H9 (cell line): ENCODE data around the gene LZTS3. TPM values are rescaled to one million over a fixed set of nuclear protein-coding genes. Genes with fewer than 3 reads are reported as not detected.
A peak's percentile ranks its signal among the peaks of the same experiment; 100 is the strongest.

ENCODE experiments used
- DNase-seq: peaks from one replicate; pipeline ENCODE4 v3.0.0-alpha.2; 2017
- H2AFZ ChIP-seq: one replicate; pipeline ENCODE4 v1.6.1; 2013; ENCODE audit warnings: mild to moderate bottlenecking, low read length, control low read depth, moderate library complexity
- H2AK5ac ChIP-seq: 2 replicates; pipeline ENCODE4 v1.6.1; 2013; ENCODE audit warnings: low read length, control low read depth, mixed read lengths; ENCODE audit not compliant: insufficient read length
- H2BK120ac ChIP-seq: one replicate; pipeline ENCODE4 v1.6.1; 2013; ENCODE audit warnings: low read depth, mild to moderate bottlenecking, low read length, control low read depth, inconsistent platforms; ENCODE audit not compliant: poor library complexity, severe bottlenecking
- H2BK12ac ChIP-seq: 2 replicates; pipeline ENCODE4 v1.6.1; 2013; ENCODE audit warnings: low read length, control low read depth, mixed read lengths, low read depth; ENCODE audit not compliant: insufficient read length
- H2BK15ac ChIP-seq: 2 replicates; pipeline ENCODE4 v1.6.1; 2013; ENCODE audit warnings: low read depth, low read length, control low read depth
- H2BK20ac ChIP-seq: one replicate; pipeline ENCODE4 v1.6.1; 2013; ENCODE audit warnings: low read depth, mild to moderate bottlenecking, low read length, control low read depth, inconsistent platforms; ENCODE audit not compliant: poor library complexity, severe bottlenecking
- H2BK5ac ChIP-seq: 2 replicates; pipeline ENCODE4 v1.6.1; 2013; ENCODE audit warnings: low read length, control low read depth, mixed read lengths; ENCODE audit not compliant: insufficient read length
- H3K14ac ChIP-seq: 2 replicates; pipeline ENCODE4 v1.6.1; 2013; ENCODE audit warnings: low read length, control low read depth; ENCODE audit not compliant: insufficient read depth
- H3K18ac ChIP-seq: 2 replicates; pipeline ENCODE4 v1.6.1; 2013; ENCODE audit warnings: low read depth, mild to moderate bottlenecking, mixed read lengths, low read length, control low read depth; ENCODE audit not compliant: insufficient read length
- H3K23ac ChIP-seq: 2 replicates; pipeline ENCODE4 v1.6.1; 2013; ENCODE audit warnings: low read length, control low read depth, mixed read lengths, low read depth; ENCODE audit not compliant: insufficient read length
- H3K23me2 ChIP-seq: 2 replicates; pipeline ENCODE4 v1.6.1; 2013; ENCODE audit warnings: low read depth, mild to moderate bottlenecking, mixed read lengths, low read length, control low read depth; ENCODE audit not compliant: insufficient read length, poor library complexity, severe bottlenecking
- H3K27ac ChIP-seq: 2 replicates; pipeline ENCODE4 v1.5.1; 2013; ENCODE audit warnings: low read length, control low read depth, mixed read lengths, low read depth; ENCODE audit not compliant: insufficient read length
- H3K27me3 ChIP-seq: 2 replicates; pipeline ENCODE4 v1.6.1; 2013; ENCODE audit warnings: low read length, control low read depth, inconsistent platforms; ENCODE audit not compliant: insufficient read depth
- H3K4ac ChIP-seq: 2 replicates; pipeline ENCODE4 v1.6.1; 2013; ENCODE audit warnings: low read depth, mild to moderate bottlenecking, control low read depth, inconsistent platforms, low read length, moderate library complexity
- H3K4me1 ChIP-seq: 2 replicates; pipeline ENCODE4 v1.6.1; 2013; ENCODE audit warnings: low read length, control low read depth, inconsistent platforms; ENCODE audit not compliant: insufficient read depth
- H3K4me2 ChIP-seq: 2 replicates; pipeline ENCODE4 v1.6.1; 2013; ENCODE audit warnings: low read length, control low read depth, mixed read lengths; ENCODE audit not compliant: insufficient read length, insufficient read depth
- H3K56ac ChIP-seq: 2 replicates; pipeline ENCODE4 v1.6.1; 2013; ENCODE audit warnings: low read depth, mild to moderate bottlenecking, mixed read lengths, low read length, control low read depth; ENCODE audit not compliant: insufficient read length
- H3K79me1 ChIP-seq: 2 replicates; pipeline ENCODE4 v1.6.1; 2013; ENCODE audit warnings: low read depth, mild to moderate bottlenecking, moderate library complexity, low read length, control low read depth, inconsistent platforms; ENCODE audit not compliant: insufficient read depth, poor library complexity, severe bottlenecking
- H3K79me2 ChIP-seq: 2 replicates; pipeline ENCODE4 v1.6.1; 2013; ENCODE audit warnings: low read length, control low read depth, inconsistent platforms; ENCODE audit not compliant: insufficient read depth
- H3K9ac ChIP-seq: 2 replicates; pipeline ENCODE4 v1.6.1; 2013; ENCODE audit warnings: low read length, control low read depth, mixed read lengths; ENCODE audit not compliant: insufficient read length; ENCODE audit errors: extremely low read depth
- H3K9me3 ChIP-seq: one replicate; pipeline ENCODE4 v1.6.1; 2013; ENCODE audit warnings: low read depth, low read length, inconsistent platforms; ENCODE audit not compliant: control insufficient read depth
- H3T11ph ChIP-seq: one replicate; pipeline ENCODE4 v1.6.1; 2013; ENCODE audit warnings: mild to moderate bottlenecking, low read length, control low read depth, inconsistent platforms
- H4K20me1 ChIP-seq: one replicate; pipeline ENCODE4 v1.6.1; 2013; ENCODE audit not compliant: control insufficient read depth, insufficient read length, insufficient read depth
- H4K5ac ChIP-seq: 2 replicates; pipeline ENCODE4 v1.6.1; 2013; ENCODE audit warnings: low read depth, mild to moderate bottlenecking, mixed read lengths, low read length, control low read depth; ENCODE audit not compliant: insufficient read length
- H4K8ac ChIP-seq: replicated peaks from 2 replicates; pipeline ENCODE4 v1.6.1; 2013; ENCODE audit warnings: low read length, control low read depth, mixed read lengths, low read depth; ENCODE audit not compliant: insufficient read length
- H4K91ac ChIP-seq: 2 replicates; pipeline ENCODE4 v1.6.1; 2013; ENCODE audit warnings: low read depth, mild to moderate bottlenecking, moderate library complexity, mixed read lengths, low read length, control low read depth; ENCODE audit not compliant: insufficient read length
- H3K27ac Mint-ChIP-seq, 3 experiments: 2 replicates in 2 of 3; 3 replicates in 1 of 3; pipeline ENCODE4 v1.8.0; 2020 to 2021; ENCODE audit warnings: mixed read lengths in 3 of 3, mild to moderate bottlenecking in 1 of 3, moderate library complexity in 1 of 3
- H3K27me3 Mint-ChIP-seq: 2 replicates; pipeline ENCODE4 v1.8.0; 2021; ENCODE audit warnings: low read depth, mild to moderate bottlenecking, moderate library complexity, mixed read lengths
- H3K36me3 Mint-ChIP-seq, 3 experiments: 2 replicates in 2 of 3; 3 replicates in 1 of 3; pipeline ENCODE4 v1.8.0; 2020 to 2021; ENCODE audit warnings: low read depth in 3 of 3, mixed read lengths in 3 of 3; ENCODE audit not compliant: insufficient read depth in 1 of 3
- H3K4me1 Mint-ChIP-seq, 2 experiments: 2 replicates each; pipeline ENCODE4 v1.8.0; 2020; ENCODE audit warnings: mixed read lengths in 2 of 2
- H3K4me3 Mint-ChIP-seq, 2 experiments: 2 replicates in 1 of 2; 3 replicates in 1 of 2; pipeline ENCODE4 v1.8.0; 2020 to 2021; ENCODE audit warnings: mild to moderate bottlenecking in 2 of 2, mixed read lengths in 2 of 2, moderate library complexity in 1 of 2
- H3K9me3 Mint-ChIP-seq, 2 experiments: 2 replicates in 1 of 2; 3 replicates in 1 of 2; pipeline ENCODE4 v1.8.0; 2020; ENCODE audit warnings: mild to moderate bottlenecking in 2 of 2, mixed read lengths in 2 of 2, moderate library complexity in 1 of 2
- WGBS: extraction: QIAGEN DNeasy Blood & Tissue Kit; methylation state at CpG from one replicate; pipeline ENCODE4 v1.1.7; 2013; ENCODE audit warnings: missing lambda C conversion rate, low lambda C conversion rate, mixed read lengths; ENCODE audit not compliant: insufficient read length; ENCODE audit errors: extremely low coverage; 5-methylcytosine and 5-hydroxymethylcytosine counted together
- total RNA-seq: library from RNA; stranded (reverse); gene quantifications from 2 replicates; pipeline ENCODE4 v1.2.1, GENCODE V29; 2021
- TF ChIP-seq, protein P1 (sequence below): fragments of 200-600 bp; sonication (generic); conservative IDR thresholded peaks from 3 replicates; pipeline ENCODE4 v1.8.0; 2021; ENCODE audit warnings: antibody characterized with exemption, mild to moderate bottlenecking

Gene LZTS3
- total RNA-seq, 1 experiment from 2014 or later = 20.8 TPM

DNA sequence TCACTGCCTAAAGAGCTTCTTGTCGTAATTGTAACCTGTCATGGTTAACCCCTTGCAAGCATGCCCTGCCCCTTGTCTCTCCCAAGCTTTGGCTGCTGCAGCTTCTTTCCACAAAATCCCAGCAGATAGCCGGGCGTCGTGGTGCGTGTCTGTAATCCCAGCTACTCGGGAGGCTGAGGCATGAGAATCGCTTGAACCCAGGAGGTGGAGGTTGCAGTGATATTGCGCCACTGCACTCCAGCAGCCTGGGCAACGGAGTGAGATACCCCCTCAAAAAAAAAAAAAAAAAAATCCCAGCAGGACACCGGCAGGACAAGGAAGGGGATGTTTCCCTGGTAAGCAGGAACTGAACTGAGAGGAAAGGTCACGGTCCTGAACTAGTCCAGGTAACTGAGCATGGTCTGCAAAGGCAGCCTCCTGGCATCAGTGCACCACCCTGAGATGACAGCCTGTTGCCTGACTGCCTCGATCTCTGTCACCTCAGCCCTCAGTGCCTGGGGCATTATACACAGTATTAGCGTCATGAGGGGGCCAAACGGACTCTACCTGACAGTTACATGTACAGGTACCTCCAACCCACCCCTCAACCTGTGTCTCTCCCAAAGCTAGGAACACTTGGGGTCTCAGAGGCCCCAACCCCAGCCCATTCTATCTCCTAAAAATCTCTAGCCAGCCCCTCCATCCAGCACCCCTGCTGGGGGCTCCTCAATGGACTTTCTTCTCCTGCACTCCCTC lies 1.8 kb downstream of the LZTS3 start:
- Histone ChIP-seq H2AK5ac (no peak overlapping the region), H3K18ac (no peak overlapping the region), H2BK120ac (no peak overlapping the region), H4K91ac (no peak overlapping the region), H3K9ac (no peak overlapping the region), H3K9me3 (no peaks in the 10 kb centered on the region), H2AFZ (no peak overlapping the region), H3K4me1 (no peaks in the 10 kb centered on the region; the same call in 1 of the 2 replicates), H3K27me3 (no peaks in the 10 kb centered on the region), H3T11ph (no peak overlapping the region), H3K14ac (no peak overlapping the region), H3K79me1 (no peaks in the 10 kb centered on the region), H2BK5ac (no peak overlapping the region), H4K5ac (no peak overlapping the region), H3K27ac (no peak overlapping the region), H2BK20ac (no peak overlapping the region), H3K79me2 (no peaks in the 10 kb centered on the region), H3K23me2 (peaks cover 23% of the 10 kb centered on the region), H2BK12ac (no peak overlapping the region), H4K8ac (no peak overlapping the region), H3K4me2 (no peak overlapping the region), H3K4ac (no peak overlapping the region), H4K20me1 (no peaks in the 10 kb centered on the region), H3K56ac (no peak overlapping the region), H3K23ac (no peak overlapping the region), H2BK15ac (no peak overlapping the region)
- no peak for DNase-seq
- peaks cover 39 to 51% of the 10 kb centered on the region in 2 experiments for H3K4me1 Mint-ChIP-seq
- TF ChIP-seq, protein P1, sequence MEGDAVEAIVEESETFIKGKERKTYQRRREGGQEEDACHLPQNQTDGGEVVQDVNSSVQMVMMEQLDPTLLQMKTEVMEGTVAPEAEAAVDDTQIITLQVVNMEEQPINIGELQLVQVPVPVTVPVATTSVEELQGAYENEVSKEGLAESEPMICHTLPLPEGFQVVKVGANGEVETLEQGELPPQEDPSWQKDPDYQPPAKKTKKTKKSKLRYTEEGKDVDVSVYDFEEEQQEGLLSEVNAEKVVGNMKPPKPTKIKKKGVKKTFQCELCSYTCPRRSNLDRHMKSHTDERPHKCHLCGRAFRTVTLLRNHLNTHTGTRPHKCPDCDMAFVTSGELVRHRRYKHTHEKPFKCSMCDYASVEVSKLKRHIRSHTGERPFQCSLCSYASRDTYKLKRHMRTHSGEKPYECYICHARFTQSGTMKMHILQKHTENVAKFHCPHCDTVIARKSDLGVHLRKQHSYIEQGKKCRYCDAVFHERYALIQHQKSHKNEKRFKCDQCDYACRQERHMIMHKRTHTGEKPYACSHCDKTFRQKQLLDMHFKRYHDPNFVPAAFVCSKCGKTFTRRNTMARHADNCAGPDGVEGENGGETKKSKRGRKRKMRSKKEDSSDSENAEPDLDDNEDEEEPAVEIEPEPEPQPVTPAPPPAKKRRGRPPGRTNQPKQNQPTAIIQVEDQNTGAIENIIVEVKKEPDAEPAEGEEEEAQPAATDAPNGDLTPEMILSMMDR = no peak
- no peaks in the 10 kb centered on the region; a peak in 1 of 5 replicates for H3K9me3 Mint-ChIP-seq
- H3K4me3 Mint-ChIP-seq = peak overlapping the region; percentile 61 to 83
- peaks cover 17% of the 10 kb centered on the region for H3K27me3 Mint-ChIP-seq
- H3K36me3 Mint-ChIP-seq = peaks cover 2 to 4% (median 4%) of the 10 kb centered on the region in 3 experiments; a peak in 4 of 7 replicates
- no peak overlapping the region for H3K27ac Mint-ChIP-seq
- no CpG with 5 or more reads among the region's 14 CpGs for WGBS
